ENCODE measurements around the gene TRIM37.

DNA sequence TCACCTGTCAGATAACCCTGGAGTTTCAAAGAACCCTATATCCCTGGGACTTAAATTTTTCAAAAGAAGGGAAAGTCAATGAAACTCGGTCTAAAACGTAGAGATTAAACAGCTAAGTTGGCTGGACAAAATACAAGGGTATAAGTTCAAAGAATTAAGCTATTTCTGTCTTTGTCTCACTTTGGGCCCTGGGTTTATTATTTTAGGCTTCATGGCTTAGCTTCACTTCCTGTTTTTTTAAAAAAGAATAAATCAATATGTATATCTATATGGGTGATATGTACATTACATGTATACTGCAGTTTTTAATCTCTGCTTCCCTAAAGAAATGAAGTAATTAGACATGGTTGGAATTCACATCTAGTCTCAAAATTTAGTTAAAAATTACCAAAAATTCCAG lies 132.3 kb downstream of the TRIM37 start:
- TF ChIP-seq, protein P1, sequence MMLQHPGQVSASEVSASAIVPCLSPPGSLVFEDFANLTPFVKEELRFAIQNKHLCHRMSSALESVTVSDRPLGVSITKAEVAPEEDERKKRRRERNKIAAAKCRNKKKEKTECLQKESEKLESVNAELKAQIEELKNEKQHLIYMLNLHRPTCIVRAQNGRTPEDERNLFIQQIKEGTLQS (IDR thresholded peaks at IDR 0.05; ENCODE audit: insufficient read depth, low read depth, low read length) = no peak
- TF ChIP-seq, protein P2, sequence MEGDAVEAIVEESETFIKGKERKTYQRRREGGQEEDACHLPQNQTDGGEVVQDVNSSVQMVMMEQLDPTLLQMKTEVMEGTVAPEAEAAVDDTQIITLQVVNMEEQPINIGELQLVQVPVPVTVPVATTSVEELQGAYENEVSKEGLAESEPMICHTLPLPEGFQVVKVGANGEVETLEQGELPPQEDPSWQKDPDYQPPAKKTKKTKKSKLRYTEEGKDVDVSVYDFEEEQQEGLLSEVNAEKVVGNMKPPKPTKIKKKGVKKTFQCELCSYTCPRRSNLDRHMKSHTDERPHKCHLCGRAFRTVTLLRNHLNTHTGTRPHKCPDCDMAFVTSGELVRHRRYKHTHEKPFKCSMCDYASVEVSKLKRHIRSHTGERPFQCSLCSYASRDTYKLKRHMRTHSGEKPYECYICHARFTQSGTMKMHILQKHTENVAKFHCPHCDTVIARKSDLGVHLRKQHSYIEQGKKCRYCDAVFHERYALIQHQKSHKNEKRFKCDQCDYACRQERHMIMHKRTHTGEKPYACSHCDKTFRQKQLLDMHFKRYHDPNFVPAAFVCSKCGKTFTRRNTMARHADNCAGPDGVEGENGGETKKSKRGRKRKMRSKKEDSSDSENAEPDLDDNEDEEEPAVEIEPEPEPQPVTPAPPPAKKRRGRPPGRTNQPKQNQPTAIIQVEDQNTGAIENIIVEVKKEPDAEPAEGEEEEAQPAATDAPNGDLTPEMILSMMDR (IDR thresholded peaks at IDR 0.05; ENCODE audit: control extremely low read depth in 1 of 3, insufficient read depth in 1 of 3, low read depth in 1 of 3, low read length in 3 of 3) = no peak
- TF ChIP-seq GABPA (IDR thresholded peaks at IDR 0.05; ENCODE audit: borderline replicate concordance, insufficient read depth, low read length) (no peak), KDM1A (IDR thresholded peaks at IDR 0.05; ENCODE audit: borderline replicate concordance, low read length) (no peak), POLR2A (IDR thresholded peaks at IDR 0.05; ENCODE audit: control extremely low read depth in 1 of 2, low read depth in 2 of 2, low read length in 2 of 2) (no peak), TAF1 (IDR thresholded peaks at IDR 0.05; ENCODE audit: low read depth, low read length) (no peak), JUND (IDR thresholded peaks at IDR 0.05; ENCODE audit: low read length) (no peak), JUN (IDR thresholded peaks at IDR 0.05; ENCODE audit: low read depth, low read length) (no peak)

Measured in H1 (cell line).